HG03457 (cell line): Measurements from ENCODE around the gene NTN1.

Experiments
- ATAC-seq: cut with Tn5 transposase; IDR thresholded peaks from one replicate; pipeline ENCODE4 v1.9.1; 2021; ENCODE audit warnings: moderate number of reproducible peaks; ENCODE audit not compliant: unreplicated experiment

NTN1 gene

GRCh38 chr17:9035249-9035648, 13.9 kb downstream of the NTN1 start:
- no peak for ATAC-seq

- no peak for ATAC-seq
Observed at GRCh38 chr17:9036336-9036735, 15.0 kb downstream of the NTN1 start.

DNA sequence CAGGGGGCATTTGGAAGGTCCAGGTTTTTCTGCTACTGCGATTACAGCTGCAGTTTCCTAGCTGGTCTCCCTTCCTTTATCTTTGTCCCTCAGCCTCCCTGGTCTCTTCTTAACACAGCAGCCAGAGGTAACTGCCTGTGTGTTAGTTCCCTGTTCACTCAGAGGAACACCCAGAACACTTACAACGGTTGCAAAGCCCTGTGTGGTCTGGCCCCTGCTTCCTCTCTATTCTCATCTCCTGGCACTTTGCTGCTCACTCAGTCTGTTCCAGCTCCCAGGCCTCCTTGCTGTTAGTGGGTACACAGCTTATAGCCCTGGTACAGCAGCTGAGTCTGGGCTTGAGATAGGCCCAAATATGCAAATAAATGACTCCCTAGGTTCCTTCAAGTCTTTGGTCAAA, 16.4 kb downstream of the NTN1 start:
- ATAC-seq, result no peak

- no peak for ATAC-seq
Observed at GRCh38 chr17:9038380-9038779, 17.1 kb downstream of the NTN1 start.

DNA sequence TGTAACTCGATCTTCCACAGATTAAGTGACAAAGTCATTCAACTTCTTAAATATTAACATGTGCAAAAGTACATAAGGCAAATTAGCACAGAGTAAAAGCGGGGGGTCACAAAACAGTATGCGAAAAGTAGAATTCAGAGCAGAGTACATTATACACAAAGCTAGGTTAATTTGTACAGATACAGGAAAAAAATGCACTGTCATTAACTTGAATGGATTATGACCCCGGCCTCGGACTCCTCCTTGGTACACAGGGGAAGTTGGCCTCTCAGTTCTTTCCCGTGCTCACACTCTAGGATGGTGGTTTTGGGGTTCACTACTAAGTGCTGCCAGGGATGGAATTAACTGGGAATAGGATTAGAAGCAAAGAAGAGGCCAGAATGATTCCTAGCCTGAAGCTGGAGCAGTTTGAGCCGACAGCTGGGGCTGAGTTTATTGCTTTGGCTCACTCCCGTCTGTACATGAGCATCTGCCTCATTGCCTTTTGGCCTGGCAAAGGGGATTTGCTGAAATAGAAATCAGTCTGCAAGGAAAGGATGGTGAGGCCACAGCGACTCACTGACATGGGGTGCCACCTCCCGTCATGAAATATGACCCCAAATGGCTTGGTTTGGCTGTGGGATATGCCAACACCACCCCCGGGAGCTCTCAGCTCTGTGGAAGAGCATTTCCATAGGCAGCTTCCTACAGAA, 23.6 kb downstream of the NTN1 start:
- no peak for ATAC-seq

DNA sequence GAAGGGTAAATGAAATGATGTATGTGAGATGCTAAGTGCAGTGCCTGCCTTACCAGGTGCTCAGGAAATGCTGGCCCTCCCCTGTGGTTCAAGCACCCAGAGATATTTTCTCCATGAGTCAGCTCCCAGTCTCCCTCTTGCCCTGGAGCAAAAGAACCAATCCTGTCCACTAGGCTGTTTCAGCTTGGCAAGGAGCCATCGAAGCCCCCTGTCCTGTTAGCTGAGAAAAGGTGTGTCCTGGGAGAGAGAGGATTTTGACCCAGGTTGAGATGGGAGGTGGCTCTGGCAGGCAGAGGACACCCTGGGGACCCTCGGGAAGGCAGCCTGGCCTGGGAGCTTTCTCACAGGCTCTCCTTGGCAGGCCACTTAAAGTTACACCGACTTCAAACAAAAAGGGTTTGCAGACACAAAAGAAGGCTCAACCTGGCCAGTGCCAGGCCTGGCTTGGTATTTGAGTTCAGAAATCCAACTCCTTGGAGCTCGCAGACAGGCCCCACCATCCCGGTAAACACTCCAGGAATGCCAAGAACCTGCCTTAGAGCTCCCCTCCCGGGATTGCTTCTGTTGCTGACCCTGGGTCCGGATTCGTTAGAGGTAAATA, 29.6 kb downstream of the NTN1 start:
- no peak for ATAC-seq

DNA sequence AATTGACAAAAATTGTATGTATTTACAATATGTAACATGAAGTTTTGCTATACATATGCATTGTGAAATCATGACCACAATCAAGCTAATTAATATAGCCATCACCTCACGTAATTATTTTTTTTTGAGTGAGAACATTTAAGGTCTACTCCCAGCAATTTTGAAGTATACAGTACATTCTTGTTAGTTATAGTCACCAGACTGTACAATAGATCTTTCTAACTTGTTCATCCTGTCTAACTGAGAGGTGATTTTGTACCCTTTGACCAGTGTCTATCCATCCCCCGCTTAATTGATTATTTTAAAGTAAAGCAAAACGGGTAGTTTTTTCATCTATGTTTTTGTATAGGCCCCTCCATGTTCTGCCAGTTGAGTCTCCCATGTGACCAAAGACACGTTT, 30.3 kb downstream of the NTN1 start:
- no peak for ATAC-seq

GRCh38 chr17:9052921-9053320, 31.6 kb downstream of the NTN1 start:
- no peak for ATAC-seq

DNA sequence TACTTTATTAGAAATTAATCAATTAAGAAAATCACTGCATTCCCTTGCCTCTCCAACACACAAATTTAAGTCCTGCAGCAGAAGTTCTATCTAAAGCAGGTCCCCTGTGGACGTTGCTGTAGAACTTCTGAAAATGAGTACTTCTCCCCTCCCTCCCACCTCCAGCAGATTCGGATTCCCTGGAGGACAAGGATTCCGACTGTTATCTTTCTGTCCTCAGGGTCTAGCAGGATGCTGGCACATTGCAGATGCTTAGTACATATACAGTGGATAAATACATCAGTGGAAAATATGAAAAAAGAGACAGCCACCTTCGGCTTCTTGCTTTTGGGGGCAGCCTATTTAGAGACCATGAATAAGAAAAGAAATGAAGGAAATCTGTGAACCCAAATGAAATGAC, 32.1 kb downstream of the NTN1 start:
- no peak for ATAC-seq

GRCh38 chr17:9054126-9054975, 33.0 kb downstream of the NTN1 start:
- ATAC-seq, result no peak

DNA sequence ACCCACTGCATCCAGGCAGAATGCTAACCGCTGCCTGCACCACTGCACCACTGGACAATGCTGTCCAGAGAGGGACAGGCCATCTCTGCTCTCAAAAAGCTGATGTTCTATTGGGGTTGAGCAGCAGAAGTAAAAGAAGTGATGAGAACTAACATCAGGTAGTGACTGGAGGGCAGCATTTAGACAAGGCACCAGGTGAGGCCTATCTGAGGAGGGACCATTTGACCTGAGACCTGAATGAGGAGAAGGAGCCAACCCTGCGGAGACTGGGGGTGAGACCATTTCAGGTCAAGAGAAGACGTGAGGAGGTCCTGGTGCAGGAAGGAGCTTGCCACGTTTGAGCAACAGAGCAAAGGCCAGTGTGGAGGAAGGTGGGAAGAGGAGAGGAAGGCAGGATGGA, 34.0 kb downstream of the NTN1 start:
- ATAC-seq, result no peak

GRCh38 chr17:9056566-9056965, 35.3 kb downstream of the NTN1 start:
- no peak for ATAC-seq

- ATAC-seq, result no peak
Observed at GRCh38 chr17:9057310-9057709, 36.0 kb downstream of the NTN1 start.

DNA sequence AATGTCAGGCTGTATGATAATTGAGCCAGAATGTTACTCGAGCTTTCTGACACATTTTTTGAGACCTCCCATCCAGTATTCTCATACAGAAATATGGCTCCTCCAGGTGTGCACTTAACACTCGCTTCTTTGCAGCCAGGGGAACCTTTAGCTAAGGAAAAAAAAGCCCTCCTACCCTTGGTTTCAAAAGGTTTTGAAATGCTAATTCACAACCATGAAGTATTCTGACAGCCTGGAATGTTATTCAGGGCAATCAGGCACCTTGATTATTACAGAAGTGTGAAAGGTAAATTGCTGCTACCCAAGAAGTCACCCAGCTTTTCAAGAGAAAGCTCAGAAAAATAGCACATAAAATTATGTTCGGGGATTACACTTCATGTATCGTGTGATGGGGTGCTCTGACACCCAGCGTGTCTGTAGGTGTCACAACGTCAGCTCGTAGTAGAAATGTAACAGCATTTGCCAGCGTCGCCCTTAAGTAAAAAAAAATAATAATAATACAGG, 41.1 kb downstream of the NTN1 start:
- no peak for ATAC-seq

DNA sequence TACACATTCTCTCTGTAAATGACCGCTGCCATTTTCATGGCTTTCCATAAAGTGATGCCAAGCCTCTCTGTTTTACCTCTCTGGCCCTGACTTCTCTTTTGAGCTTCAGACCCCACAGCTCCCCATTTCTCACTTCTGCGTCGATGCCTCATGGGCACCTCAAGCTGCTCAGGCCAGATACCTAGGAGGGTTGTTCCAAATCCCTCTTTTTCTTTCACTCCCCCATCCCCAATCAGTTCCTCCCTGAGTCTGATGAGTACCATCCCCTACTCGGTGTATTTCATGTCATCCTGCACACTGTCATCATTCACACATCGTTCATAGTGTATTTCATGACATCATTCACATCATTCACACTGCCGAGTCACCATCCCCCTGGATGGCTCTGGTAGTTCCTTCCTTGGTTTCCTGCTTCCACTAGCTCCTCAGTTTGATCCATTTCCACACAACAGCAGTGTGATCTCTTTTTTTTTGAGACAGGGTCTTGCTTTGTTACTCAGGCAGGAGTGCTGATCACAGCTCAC, 43.1 kb downstream of the NTN1 start:
- ATAC-seq, result no peak

DNA sequence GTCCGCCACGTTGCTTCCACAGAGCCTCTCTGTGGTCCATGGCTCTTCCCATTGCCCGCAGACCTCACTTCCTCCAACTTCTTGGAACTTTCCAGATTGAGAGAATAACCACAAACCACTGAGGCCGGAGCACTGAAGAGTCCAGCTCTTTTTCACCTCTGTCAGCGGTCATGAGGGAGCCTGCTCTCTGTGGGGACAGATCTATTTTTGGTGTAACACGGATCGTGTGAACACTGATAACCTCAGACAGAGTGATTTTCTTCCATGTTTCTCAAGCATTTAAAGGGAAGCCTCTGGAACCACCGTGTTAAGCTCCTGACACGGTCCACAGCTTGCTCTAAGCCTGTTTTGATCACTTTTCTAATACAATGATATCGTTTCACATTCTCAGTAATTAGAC, 49.7 kb downstream of the NTN1 start:
- ATAC-seq, result no peak

GRCh38 chr17:9071811-9072498, 50.6 kb downstream of the NTN1 start:
- ATAC-seq, result no peak

DNA sequence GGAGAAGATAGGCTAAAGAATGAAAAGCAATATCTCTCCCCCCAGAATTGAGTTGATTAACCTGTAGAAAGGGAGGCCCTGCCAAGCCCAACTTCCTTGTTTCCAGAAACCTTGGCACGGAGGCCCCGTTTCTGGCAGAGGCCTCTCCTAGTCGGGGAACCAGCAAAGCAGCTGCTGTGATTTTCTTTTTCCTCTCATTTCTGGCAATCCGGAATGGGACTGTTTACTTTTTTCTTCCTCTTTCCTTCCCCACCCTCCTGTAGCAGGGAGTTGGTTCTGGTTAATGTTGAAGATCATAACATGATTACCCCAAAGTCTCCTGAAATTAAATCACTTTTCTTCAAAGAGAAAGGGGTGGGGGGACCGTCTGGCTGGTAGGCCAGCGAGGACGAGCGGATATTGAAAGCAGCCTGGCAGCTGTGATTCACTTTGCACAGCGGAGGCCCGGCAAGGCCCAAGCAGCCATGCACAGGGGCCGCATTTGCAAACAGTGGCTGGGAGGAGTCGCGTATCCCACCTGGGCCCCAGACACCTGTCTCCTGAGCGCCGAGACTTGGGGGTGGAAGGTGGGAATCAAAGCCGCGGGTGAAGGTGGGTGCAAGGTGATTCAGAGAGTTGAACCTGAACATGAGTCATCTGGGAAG, 51.5 kb downstream of the NTN1 start:
- no peak for ATAC-seq

DNA sequence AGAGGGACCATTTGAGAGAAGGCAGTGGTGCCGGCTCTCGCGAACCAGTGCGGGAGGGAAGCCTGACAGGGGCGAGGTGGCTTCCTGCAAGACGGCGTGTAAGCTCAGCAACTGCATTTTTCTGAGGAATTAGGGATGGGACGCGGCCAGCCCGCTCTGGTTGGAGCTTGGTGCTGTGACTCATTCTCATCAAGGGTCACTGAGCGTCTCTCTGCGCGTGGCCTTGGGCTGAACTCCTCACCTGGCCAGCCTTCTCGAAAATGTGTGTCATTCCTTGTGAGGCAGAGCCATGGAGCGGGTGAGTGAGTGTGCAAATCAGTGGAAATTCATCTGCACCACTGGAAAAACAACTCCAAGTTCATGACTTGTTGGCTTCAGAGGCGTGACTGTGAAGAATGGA, 52.8 kb downstream of the NTN1 start:
- no peak for ATAC-seq

DNA sequence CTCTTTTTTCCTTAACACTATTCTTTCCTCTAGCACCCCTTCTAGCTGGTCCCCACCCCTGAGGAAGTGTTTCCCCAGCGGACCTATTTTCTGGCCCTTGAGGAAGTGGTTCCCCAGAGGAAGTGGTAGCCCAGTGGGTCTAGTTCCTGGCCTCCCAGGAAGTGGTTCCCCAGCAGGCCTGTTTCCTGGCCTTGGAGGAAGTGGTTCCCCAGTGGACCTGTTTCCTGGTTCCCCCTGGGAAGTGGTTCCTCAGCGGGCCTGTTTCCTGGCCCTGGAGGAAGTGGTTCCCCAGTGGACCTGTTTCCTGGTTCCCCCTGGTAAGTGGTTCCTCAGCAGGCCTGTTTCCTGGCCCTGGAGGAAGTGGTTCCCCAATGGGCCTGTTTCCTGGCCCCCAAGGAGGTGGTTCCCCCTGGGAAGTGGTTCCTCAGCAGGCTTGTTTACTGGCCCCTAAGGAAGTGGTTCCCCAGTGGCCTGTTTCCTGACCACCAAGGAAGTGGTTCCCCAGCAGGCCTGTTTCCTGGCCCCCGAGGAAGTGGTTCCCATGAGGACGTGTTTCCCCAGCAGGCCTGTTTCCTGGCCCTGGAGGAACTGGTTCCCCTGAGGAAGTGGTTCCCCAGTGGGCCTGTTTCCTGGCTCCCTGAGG, 58.3 kb downstream of the NTN1 start:
- no peak for ATAC-seq
